Breast epithelium (tissue), 4 donors: ENCODE data around the gene MYBPC3. TPM values are rescaled to one million over a fixed set of nuclear protein-coding genes. Genes with fewer than 3 reads are reported as not detected.

Source experiments
- DNase-seq, 2 donors: peaks; one replicate each; pipeline ENCODE4 v3.0.0-alpha.2; 2019; ENCODE audit warnings: low spot score in 2 of 2
- H3K27ac ChIP-seq, 2 donors: fragments of 200-600 bp; sonication (generic) in 1 of 2; one replicate each; pipeline ENCODE4 v1.5.1; 2016 to 2019; ENCODE audit warnings: mild to moderate bottlenecking in 1 of 2
- H3K27me3 ChIP-seq, 2 donors: fragments of 200-600 bp; sonication (generic) in 1 of 2; one replicate each; pipeline versions ENCODE4 v1.5.1 to v1.6.0; 2017 to 2019; ENCODE audit warnings: control low read depth in 1 of 2, mild to moderate bottlenecking in 1 of 2
- H3K36me3 ChIP-seq: fragments of 200-600 bp; one replicate; pipeline ENCODE4 v1.5.1; 2019
- H3K4me1 ChIP-seq, 2 donors: fragments of 200-600 bp; sonication (generic); one replicate each; pipeline ENCODE4 v1.5.1; 2016 to 2019; ENCODE audit warnings: control low read depth in 1 of 2
- H3K4me3 ChIP-seq, 3 donors: fragments of 200-600 bp; sonication (generic); 1 replicate in 2 of 3; 2 replicates in 1 of 3; pipeline ENCODE4 v1.5.1; 2016 to 2019; ENCODE audit warnings: mild to moderate bottlenecking in 3 of 3, moderate library complexity in 2 of 3
- H3K9me3 ChIP-seq, 2 donors: fragments of 200-600 bp; sonication (generic) in 1 of 2; one replicate each; pipeline ENCODE4 v1.5.1; 2016 to 2019; ENCODE audit warnings: control low read depth in 1 of 2
- POLR2A ChIP-seq: fragments of 450-650 bp; IDR thresholded peaks from one replicate; pipeline ENCODE4 v1.6.1; 2016; ENCODE audit warnings: antibody characterized with exemption, mild to moderate bottlenecking, moderate library complexity
- POLR2AphosphoS5 ChIP-seq, 3 donors: sonication (generic); formaldehyde crosslinking; IDR thresholded peaks; one replicate each; pipeline ENCODE4 v1.6.1; 2017; ENCODE audit warnings: antibody characterized with exemption in 3 of 3
- intact Hi-C: fragments of 100-400 bp; cut with DNase I; formaldehyde crosslinking; loops from one replicate; pipeline ENCODE4 v1.15.1; 2023; ENCODE audit warnings: low total_unique reads
- total RNA-seq, 3 donors: library from RNA; depleted of rRNA; stranded (reverse); fragments of >200 nt; gene quantifications; one replicate each; pipeline ENCODE4 v1.1.0, GENCODE V29; 2016
- TF ChIP-seq, protein P1 (sequence below), 3 donors: fragments of 450-650 bp; IDR thresholded peaks; one replicate each; pipeline ENCODE4 v1.5.1; 2016 to 2017; ENCODE audit warnings: antibody characterized with exemption in 3 of 3, mild to moderate bottlenecking in 3 of 3, moderate library complexity in 3 of 3

The MYBPC3 gene
- total RNA-seq, 3 donors from 2014 or later = under 0.01 TPM; not detected in 1

- Histone ChIP-seq H3K27me3 (no peaks in the 10 kb centered on the region), H3K4me1 (peaks cover 0 to 4% of the 10 kb centered on the region in 2 donors), H3K27ac (no peak overlapping the region), H3K4me3 (no peak overlapping the region), H3K36me3 (no peaks in the 10 kb centered on the region), H3K9me3 (no peaks in the 10 kb centered on the region)
- intact Hi-C loops = loop anchor here (10.0 kb wide), 1 partner anchor 167 kb away; the partner anchor contains the start of gene PACSIN3
- TF ChIP-seq, protein P1, sequence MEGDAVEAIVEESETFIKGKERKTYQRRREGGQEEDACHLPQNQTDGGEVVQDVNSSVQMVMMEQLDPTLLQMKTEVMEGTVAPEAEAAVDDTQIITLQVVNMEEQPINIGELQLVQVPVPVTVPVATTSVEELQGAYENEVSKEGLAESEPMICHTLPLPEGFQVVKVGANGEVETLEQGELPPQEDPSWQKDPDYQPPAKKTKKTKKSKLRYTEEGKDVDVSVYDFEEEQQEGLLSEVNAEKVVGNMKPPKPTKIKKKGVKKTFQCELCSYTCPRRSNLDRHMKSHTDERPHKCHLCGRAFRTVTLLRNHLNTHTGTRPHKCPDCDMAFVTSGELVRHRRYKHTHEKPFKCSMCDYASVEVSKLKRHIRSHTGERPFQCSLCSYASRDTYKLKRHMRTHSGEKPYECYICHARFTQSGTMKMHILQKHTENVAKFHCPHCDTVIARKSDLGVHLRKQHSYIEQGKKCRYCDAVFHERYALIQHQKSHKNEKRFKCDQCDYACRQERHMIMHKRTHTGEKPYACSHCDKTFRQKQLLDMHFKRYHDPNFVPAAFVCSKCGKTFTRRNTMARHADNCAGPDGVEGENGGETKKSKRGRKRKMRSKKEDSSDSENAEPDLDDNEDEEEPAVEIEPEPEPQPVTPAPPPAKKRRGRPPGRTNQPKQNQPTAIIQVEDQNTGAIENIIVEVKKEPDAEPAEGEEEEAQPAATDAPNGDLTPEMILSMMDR (IDR thresholded peaks at IDR 0.05) = no peak
- no peak for TF ChIP-seq POLR2A
- TF ChIP-seq POLR2AphosphoS5 (IDR thresholded peaks at IDR 0.05) = no peak
- DNase-seq = no peak
Measured at GRCh38 chr11:47351156-47352126, 1.1 kb downstream of the MYBPC3 start.

GRCh38 chr11:47350315-47350714, 2.2 kb downstream of the MYBPC3 start:
- H3K27ac ChIP-seq = no peak overlapping the region
- H3K9me3 ChIP-seq = no peaks in the 10 kb centered on the region
- H3K4me3 ChIP-seq = no peak overlapping the region
- no peak for DNase-seq
- no peak for TF ChIP-seq POLR2AphosphoS5 (IDR thresholded peaks at IDR 0.05)
- TF ChIP-seq, protein P1 (IDR thresholded peaks at IDR 0.05) = no peak
- no peak for TF ChIP-seq POLR2A
- intact Hi-C loops = loop anchor here (10.0 kb wide), 1 partner anchor 166 kb away; the partner anchor contains the start of gene PACSIN3
- no peaks in the 10 kb centered on the region for H3K36me3 ChIP-seq
- H3K4me1 ChIP-seq = peaks cover 0 to 4% of the 10 kb centered on the region in 2 donors
- H3K27me3 ChIP-seq = no peaks in the 10 kb centered on the region

DNA sequence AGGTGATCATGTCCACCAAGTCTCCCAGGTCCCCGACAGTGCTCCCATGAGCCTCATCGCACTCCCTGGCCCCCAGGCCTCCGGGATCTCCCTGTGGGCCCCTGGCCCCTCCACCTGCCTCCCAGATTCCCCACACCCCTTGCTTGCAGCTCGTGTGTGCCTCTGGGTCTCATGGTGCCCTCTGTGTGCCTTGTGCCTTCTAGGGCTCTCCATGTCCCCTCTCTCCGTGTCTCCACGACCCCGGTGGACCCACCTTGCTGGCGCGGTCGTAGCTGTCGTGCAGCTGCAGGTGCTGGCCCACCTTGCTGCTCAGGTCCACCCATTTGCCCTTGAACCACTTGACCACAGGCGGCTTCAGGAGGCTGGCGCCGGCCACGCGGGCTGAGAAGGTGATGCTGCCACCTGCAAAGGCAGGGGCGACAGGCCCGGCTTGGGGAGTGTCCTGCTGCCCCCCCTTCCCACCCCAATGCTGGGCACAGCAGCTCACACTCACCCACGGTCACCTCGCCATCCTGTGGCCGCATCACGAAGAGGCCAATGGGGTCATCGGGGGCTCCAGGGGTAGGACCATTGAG, 2.9 kb downstream of the MYBPC3 start:
- H3K9me3 ChIP-seq = no peaks in the 10 kb centered on the region
- no peak overlapping the region for H3K27ac ChIP-seq
- no peak for TF ChIP-seq POLR2A
- no peak for TF ChIP-seq POLR2AphosphoS5 (IDR thresholded peaks at IDR 0.05)
- TF ChIP-seq, protein P1 (IDR thresholded peaks at IDR 0.05) = no peak
- peaks cover 0 to under 1% of the 10 kb centered on the region in 2 donors for H3K4me1 ChIP-seq
- H3K36me3 ChIP-seq = no peaks in the 10 kb centered on the region
- H3K27me3 ChIP-seq = no peaks in the 10 kb centered on the region
- H3K4me3 ChIP-seq = no peak overlapping the region
- intact Hi-C loops = loop anchor here (10.0 kb wide), 1 partner anchor 165 kb away; the partner anchor contains the start of gene PACSIN3
- no peak for DNase-seq

DNA sequence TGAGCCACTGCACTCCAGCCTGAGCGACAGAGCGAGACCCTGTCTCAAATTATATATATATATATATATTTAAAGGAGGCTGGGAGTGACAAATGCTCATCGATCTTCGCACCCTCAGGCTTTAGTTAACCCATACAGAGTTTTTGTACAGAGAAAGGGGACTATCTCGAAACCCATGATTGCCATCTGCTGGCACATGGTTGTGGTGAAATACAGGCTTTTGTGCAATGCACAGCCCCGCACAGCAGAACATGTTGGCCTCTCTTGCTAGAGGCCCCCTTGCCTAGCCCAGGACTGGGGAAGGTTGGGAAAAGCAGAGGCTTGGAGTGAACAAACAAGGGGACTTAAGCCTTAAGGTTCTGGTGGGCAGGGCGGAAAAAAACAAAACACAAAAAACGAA, 3.6 kb downstream of the MYBPC3 start:
- Histone ChIP-seq H3K4me1 (no peaks in the 10 kb centered on the region), H3K9me3 (no peaks in the 10 kb centered on the region), H3K27ac (no peak overlapping the region), H3K4me3 (no peak overlapping the region), H3K36me3 (no peaks in the 10 kb centered on the region), H3K27me3 (no peaks in the 10 kb centered on the region)
- TF ChIP-seq POLR2A (no peak), POLR2AphosphoS5 (IDR thresholded peaks at IDR 0.05) (no peak)
- TF ChIP-seq, protein P1 (IDR thresholded peaks at IDR 0.05) = no peak
- intact Hi-C loops = no loop called here
- DNase-seq = no peak
